ENCODE data around the gene PDE10A.

PDE10A gene

DNA sequence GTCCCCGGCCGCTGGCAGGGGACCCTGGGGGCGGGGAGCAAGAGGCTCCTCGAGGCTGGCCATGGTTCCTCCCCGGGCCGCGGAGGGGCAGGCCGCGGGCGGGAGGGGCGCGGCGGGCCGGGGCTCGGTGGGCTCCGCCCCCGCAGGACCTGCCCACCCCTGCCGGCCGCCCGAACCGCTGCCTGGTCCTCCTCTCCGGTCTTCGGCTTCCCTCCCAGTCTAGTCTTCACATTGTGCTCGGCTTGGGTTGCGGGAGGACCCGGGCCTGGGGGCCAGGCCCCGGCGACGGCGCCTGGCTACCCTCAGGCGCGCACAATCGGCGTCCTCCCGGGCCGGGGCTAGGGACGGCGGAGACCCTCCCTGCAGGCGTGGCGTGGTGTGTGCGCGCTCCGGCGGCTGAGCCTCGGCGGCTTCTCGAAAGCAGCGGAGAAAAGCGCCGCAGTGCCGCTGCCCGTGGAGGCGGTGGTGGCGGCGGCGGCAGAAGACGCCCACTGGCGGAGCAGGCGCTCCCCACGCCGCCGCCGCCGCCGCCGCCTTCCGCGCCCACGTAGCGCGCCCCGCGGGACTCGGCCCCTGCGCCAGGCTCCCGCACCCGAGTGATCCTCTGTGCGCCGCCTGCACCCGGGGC, at the start of gene PDE10A:
PDE10A (minus strand) TSS at position 493 of the 628 bp plus-strand sequence; CDS start at position 63, 430 bp downstream.
- no peak for DNase-seq

DNA sequence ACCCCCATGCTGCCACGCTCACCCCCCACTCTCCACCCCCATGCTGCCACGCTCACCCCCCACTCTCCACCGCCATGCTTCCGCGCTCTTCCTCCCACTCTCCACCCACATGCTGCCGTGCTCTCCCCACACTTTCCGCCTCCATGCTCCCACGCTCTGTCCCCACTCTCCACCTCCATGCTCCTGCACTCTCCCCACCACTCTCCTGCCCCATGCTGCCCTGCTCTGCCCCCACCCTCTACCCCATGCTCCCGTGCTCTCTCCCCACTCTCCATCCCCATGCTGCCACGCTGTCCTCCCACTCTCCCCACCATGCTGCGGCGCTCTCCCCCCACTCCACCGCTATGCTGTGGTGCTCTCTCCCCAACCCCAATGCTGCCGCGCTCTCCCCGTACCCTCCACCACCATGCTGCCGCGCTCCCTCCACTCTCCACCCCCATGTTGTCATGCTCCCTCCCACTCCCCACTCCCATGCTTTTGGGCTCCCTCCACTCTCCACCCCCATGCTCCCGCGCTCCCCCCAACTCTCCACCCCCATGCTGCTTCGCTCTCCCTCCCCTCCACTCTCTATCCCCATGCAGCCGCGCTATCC, 46.0 kb upstream of the PDE10A start:
- no peak for DNase-seq

DNA sequence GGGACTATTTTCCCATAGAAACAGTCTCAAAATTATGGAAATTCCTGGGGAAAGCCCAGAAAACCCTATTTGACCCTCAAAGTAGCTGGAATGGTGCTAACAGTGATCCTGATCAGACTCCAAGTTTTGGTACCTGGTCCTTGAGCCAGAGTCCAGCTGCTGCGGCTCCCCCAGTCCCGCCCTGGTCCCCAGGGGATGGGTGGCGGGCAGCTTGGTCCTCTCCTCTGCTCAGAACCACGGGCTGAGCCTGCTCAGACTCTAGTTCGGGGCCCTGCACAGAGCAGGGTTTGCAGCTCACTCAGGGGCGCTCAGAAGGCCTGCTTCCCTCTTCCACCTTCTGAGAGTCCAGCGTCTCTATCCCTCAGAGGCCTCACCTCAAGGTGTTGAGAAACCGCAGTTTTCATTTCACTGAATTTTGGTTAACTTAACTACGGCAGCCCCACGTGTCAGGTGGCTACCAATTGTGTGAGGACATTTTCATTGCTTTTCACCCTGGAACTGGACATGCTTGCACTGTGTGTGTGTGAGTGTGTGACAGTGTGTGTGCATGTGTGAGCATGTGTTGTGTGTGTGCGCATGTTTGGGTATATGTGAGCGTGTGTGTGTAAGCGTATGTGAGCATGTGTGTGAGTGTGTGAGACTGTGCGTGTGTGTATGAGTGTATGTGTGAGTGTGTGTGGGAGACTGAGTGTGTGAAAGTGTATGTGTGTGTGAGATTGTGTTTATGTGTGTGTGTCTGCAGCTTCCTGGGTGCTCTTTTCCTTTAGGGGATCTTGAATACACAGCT, 44.2 kb upstream of the PDE10A start:
- DNase-seq = no peak

DNA sequence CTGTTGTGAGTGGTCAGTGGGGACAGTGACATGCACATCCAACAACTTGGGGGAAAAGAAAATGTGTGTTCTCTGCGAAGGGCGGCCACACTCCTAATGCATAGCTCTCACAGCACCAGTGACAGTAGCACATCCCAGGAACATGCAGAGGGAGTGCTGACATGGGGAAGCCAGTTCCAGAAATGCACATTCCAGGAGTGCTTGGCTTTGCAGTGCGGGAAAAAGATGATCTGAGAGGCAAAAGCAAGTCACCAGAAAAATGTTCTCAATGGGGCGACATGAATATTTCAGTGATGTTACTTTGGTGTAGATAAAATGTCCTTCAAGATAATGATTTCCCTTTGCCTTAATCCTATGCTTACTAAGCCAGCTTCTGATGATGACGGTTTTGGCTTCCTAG, 42.9 kb upstream of the PDE10A start:
- no peak for DNase-seq

DNA sequence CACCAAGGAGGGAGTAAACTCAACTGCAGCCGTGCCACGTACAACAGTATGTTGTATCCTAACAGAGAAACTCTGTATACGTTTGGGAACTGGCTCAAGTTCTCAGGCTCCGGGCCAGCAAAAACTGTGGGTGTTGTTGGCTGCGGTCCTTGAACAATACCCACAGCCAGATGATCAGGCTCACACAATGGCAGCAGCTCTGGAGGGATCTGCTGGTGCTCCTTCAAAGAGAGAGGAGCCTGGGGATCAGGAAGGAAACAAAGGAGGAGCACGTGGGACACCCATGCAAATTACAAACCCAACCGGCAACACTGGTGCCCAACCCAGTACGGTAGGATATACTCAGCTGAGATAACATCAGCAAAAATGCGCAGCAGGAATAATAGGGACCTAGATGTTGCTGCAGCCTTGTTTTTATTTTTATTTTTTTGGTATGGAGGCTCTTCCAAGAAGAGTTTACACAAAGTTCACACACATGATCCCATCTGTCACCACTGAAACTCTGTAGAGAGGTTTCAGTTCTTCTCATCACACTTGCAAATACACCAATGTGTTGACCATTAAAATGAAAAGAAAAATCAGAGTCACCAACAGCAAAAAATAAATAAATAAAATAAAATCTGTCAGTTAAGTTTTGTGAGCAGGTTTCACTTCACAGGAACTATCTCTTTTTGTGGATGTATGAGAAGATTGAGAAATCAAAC, 41.2 kb upstream of the PDE10A start:
- DNase-seq = no peak

DNA sequence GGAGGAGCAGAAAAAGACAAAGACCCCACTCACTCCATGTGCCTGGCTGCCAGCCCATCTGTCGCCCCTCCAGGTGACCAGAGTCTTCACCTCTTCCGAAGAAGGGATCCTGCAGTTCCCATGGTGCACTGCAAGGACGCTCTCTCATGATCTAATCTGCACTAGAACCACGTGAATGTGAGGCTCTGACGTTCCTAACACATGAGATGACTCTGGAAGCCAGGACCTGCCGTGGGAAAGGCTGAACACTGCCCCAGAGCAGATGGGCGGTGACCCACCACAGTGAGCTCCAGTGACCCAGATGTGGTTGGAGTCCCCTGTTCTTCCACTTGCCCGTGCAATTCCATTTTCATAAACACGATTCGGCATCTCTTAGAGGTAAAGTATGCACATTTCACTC, 39.6 kb upstream of the PDE10A start:
- DNase-seq = no peak

DNA sequence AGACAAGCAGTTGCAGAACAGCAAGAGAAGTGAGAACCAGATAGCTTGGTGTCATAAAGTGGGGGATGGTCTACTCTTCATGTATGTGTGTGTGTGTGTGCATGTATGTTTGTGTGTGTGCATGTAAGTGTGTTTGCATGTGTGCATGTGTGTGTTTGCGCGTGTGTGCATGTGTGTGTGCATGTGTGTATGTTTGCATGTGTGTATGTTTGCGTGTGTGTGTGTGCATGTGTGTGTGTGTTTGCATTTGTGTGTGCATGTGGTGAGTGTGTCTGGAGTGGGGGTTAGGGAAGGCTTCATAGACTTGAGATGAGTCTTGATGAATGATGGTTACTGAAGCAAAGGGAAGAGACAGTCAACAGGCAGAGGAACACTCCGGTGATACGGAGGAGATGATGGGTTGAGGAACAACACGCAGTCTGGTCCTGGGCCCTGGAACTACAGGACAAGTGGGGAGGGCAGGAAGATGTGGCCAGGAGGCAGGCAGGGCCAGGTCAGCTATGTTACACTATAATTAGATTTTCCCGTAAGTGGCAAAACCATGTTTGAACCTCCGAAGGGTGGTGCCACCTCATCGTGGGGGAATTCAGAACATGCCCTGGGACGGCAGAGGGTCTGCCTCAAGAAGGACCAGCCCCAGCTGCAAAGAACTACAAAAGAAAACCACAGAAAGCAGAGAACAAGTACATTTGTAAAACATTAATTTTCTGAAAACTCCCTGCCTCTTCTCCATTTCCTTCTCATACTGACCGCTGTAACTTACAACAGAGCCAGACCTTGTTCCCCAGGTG, 38.7 kb upstream of the PDE10A start:
- DNase-seq = no peak

DNA sequence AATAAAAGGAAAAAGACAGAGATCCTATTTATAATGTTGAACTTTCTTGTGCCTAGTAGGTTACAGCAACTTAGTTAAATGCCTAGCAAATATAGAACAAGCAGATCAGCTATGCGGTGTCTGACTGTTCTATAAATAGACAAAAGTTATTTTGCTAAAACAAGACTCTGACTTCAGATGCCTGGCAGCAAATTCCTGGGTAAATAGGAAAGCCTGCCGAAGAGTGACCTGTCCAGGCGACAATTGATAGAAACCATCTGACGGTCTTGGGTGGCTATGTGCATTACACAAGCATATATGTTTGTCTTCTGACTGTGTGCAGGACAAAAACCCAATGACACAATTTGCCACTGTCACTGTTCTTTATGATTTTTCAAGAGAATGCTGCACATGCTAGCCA, 38.0 kb upstream of the PDE10A start:
- DNase-seq = no peak

DNA sequence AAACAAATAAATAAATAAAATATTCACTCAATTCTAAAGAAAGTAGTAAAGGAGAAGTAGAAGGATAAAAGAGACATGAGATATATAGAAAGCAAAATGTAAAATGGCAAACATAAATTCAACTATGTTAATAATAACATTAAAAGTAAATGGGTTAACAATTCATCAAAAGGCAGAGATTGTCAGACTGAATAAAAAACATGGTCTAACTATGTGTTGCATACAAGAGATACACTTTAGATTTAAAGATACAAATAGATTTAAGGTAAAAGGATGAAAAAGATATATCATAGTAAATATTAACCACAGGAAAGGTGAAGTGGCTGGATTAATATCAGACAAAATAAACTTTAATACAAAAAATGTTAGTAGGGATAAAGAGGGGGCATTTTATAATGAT, 35.8 kb upstream of the PDE10A start:
- DNase-seq = no peak

DNA sequence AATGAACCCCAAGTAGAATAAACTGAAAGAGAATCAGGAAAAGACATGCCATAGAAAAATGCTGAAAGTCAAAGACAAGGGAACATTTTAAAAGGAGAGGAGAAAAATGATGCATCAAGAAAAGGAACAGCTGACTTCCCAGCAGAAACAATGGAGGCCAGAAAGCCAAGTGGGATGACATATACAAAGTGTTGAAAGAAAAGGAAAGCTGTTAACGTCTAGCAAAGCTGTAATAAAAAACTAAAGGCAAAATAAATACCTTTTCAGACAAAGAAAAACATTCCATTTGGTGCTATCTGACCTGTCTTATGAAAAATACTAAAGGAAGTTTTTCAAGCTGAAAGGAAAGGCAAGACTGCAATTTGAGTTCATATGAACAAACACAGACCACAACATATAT, 34.1 kb upstream of the PDE10A start:
- DNase-seq = no peak

DNA sequence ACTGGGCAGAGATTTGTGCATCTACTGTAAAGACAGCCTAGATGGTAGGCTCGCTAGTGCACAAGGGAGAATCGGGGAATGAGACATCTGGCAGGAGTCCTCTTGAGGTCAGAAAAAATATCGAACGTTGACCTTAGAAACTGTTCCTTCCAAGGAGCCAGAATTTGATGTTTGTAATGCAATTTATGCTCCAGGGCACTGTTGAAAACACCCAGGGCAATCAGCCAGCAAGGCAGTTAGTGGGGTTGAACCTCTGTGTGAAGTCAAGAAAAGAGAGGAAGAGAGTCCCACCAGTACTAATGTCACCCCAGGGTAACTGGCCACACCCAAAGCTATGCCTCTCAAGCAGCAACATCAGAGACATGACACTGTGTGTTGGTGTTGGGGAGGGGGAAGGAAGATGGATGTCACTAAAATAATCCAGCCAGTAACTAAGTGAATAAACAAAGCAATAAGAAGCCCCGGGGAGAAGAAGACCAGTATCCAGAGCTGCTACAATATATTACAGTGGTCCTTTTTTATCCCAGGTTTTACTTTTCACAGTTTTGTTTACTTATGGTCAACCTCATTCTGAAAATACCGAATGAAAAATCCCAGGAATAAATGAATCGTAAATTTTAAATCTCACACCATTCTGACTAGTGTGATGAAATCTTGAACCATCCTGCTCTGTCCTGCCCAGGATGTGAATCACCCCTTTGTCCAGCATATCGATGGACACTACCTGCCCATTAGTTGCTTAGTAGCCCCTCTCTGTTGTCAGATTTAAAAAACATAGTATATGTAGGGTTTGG, 32.9 kb upstream of the PDE10A start:
- DNase-seq = no peak

DNA sequence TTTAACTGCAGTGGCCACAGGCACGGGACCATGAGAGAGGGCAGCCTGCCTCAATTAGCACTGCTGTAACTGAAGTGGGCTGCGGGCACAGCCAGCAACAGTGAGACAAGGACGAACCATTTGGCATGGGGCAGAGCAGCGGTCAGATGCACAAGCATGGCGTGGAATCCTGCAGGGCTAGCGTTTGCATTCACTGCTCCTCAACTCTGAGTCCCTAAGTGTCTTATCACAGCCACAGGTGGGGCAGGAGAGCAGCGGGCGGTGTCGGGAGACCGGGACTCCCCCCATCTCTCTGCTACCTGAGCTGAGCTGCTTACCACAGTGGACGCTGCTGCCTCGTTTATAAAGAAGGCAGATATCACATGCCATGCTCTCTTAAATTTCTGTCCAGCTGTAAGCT, 31.3 kb upstream of the PDE10A start:
- DNase-seq = no peak

DNA sequence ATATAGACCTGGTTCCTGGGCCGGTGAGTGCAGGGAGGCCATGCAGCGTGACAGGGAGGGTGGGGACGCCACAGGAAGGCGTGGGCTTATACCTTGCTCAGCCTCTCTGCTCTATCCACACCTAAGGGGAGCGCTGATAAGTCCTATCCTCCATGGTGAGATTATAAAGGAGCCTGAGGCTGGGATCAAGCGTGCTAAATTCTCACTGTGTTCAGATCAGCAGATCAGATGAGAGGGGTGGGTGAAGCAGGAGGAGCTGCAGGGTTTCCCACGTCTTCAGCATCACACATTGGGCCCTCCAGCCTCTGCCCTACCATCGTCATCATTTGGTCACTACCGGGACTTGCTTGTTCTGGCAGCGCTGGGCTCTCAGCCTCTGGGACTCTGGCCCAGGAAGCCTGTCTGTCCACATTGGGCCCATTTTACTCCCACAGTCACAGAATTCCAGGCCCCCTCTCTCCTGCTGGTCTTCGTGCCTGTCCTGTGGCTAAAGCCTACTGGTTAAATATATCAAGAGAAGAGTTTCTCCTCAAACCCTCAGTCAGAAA, 29.1 kb upstream of the PDE10A start:
- DNase-seq = no peak

DNA sequence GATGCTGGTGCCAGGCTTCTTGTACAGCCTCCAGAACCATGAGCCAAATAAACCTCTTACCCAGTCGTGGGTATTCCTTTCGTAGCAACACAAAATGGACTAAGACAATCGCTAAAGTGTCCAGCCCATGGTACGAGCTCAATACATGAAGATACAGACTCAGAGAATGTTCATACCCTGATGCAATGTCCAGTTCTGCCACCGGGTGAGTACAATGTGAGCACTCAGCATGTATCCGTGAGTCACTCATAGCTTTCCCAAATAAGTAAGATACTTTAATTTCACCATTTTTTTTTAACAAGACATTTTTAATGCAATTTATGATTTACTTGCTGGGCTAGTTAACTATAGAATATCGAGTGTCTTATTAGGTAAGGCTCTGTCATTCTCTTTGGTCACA, 26.7 kb upstream of the PDE10A start:
- DNase-seq = no peak

DNA sequence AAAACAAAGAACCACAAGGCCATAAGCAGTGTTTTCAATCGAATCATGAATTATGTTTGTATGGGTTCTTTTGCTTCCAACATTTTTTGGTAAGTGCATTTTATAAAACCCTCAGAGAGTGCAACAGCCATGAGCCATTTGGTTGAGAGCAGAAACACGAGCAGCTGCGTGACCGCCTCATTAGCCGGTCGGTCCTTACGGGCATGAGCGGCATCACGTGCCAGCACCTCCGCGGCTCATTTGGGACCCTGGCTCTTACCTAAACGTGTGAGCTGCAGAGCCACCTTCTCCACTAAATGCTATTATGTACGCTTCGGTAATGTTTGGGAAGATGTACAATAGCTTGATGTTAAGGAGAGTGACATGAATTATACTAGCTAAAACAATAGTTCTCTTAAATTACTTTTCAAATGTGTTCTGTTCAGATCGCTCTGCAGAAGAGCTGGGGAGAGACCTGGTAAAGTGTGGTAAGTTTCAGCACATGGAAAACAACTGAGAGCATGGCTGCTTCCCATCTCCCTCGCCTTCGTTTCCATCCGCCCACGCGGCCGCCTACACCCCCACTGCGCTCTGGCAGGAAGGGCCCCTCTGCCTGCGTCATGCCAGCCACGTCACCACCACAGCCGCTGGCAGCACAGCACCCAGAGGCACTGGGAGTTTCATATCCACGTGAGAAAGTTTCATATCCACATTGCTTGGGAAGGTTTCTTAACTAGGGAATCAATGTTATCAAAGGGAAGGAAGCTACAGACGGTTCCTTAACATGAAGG, 23.7 kb upstream of the PDE10A start:
- no peak for DNase-seq

DNA sequence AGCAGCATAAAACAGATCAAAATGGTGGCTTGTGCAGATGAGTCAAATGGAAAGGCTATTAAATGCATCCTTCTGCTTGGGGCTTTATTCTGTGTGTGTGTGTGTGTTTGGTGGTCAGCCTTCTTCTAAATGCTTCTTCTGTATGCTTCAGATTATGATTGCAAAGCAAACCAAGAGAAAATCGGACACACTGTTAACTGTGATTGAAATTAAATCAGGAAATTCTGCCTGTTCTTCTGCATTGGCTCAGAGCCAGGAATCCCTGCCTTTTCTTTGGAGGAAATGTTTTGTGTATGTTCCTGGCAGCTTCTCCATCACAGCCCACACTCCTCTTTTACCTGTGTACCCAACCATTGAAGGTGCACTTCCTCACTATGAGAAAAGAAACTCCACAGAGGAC, 22.3 kb upstream of the PDE10A start:
- DNase-seq = no peak

DNA sequence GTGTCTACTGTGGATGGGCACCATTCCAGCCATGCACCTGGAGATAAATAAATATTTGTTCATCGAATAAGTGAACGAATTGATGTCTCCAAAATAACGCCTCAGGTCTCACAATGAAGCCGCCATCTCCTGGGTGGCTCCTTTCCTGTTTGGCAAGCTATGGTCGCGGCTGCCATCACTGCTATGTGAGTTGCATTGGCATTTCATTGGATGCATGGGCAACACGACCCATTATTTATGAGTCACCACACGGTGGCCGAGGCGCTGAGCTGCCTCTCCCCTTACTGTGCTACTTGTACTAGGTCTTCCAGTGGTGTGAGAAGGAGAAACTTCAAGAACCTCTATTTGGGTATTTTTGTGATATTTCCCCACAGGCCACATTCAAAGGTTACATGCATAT, 21.3 kb upstream of the PDE10A start:
- DNase-seq = no peak

DNA sequence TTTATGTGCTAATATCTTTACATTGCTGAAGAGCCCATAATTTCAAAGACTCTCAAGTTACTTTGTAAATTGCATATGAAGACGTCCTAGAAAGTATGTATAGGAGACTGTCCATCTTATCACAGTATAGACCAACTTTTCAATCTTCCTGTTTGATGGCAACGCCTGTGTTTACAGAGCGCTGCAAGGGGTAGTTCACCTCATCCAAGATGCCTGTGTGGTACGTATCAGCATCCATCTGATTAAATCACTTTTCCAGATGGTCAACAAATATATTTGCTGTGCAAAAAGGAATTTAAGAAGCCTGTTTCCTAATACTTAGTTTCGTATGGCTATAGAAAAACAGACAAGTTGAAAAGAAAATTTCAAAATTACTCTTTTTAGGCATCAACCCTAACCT, 17.9 kb upstream of the PDE10A start:
- no peak for DNase-seq

DNA sequence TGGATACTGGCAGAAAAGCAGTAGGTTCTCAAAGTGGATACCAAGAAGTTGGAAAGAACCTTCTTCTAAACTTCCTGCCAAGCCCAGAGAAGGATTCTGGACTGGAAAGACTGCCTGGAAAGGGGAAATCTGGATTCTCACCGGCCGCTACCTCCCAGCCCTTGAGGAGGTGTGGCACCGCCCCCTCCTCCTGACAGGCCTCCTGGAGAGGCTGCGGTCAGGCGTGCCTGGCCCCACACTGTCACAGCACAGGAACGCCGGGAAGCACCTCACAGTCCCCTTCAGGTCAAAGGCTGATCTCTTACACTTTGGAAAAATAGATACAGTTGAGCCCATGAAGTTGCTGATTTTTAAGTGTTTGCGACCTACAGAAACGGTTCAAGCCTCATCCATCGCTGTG, 16.3 kb upstream of the PDE10A start:
- no peak for DNase-seq

DNA sequence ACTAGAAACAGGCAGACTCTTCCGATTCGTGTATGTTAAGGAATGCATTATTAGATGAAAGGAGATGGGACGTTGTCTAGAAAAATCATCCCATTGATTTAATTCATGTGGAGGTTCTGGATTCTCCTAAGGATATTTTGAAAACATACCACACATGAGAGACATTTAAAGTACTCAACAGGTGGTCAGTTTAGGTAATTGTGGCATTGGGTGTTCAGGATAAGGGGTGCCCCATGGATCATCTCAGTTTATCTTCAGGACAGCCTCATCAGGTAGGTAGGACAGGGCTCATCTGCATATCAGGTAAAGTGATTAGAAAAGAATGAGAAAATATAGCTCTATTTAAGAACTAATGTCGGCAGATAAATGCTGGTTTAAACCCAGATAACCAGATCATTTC, 15.9 kb upstream of the PDE10A start:
- no peak for DNase-seq

DNA sequence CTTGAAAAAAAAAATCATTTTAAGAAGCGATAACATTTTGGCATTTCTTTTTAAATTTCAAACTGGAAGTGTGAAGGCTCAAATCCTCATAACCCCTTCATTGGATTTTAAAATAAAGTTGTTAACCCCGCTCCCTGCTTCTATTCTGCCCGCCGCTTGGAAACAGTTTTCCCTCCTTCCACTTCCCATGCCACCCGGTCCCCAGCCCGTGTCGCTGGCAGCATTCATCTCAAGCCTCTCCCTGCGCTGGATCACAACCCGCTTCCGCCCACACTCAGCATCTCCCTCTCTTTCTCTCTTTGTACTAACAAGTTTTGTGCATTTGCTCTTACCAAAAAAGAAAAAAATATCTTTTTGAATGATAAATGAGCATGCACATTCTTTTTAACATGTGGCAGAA, 15.4 kb upstream of the PDE10A start:
- no peak for DNase-seq
